SKM-1 treated with dmso at 0.1 percent for 144 hours (cell line): ENCODE data around the gene SNRPA.
A peak's percentile ranks its signal among the peaks of the same experiment; 100 is the strongest.

Experiments used
- DNase-seq: peaks from one replicate; lab custom pipeline; 2025; ENCODE audit not compliant: unreplicated experiment; lab: John Stamatoyannopoulos, UW

SNRPA gene

GRCh38 chr19:40750874-40751537 lies at the start of gene SNRPA:
TSS of gene SNRPA (plus strand) at chr19:40751203. CDS start at chr19:40751409, 206 bp downstream.
- DNase-seq = peak; percentile 94

GRCh38 chr19:40701758-40702157 lies 49.2 kb upstream of the SNRPA start:
- DNase-seq = no peak

GRCh38 chr19:40702337-40703012 lies 48.5 kb upstream of the SNRPA start:
- DNase-seq = no peak

GRCh38 chr19:40703029-40703755 lies 47.8 kb upstream of the SNRPA start:
- no peak for DNase-seq

- no peak for DNase-seq
These were observed 46.3 kb upstream of the SNRPA start for GRCh38 chr19:40704491-40705361.

GRCh38 chr19:40705362-40705651 lies 45.7 kb upstream of the SNRPA start:
- DNase-seq = no peak

- no peak for DNase-seq
These were observed 44.9 kb upstream of the SNRPA start for GRCh38 chr19:40705950-40706619.

GRCh38 chr19:40707615-40708014 lies 43.4 kb upstream of the SNRPA start:
- no peak for DNase-seq

- no peak for DNase-seq
These were observed 41.2 kb upstream of the SNRPA start for GRCh38 chr19:40709817-40710216.

- DNase-seq = no peak
These were observed 37.1 kb upstream of the SNRPA start for GRCh38 chr19:40713939-40714338.

GRCh38 chr19:40714441-40715299 lies 36.3 kb upstream of the SNRPA start:
- peak; percentile 83 for DNase-seq

- no peak for DNase-seq
These were observed 34.9 kb upstream of the SNRPA start for GRCh38 chr19:40716031-40716481.

GRCh38 chr19:40716482-40717324 lies 34.3 kb upstream of the SNRPA start, which contains the start of the genes COQ8B and ITPKC:
TSS of gene COQ8B (minus strand) at chr19:40716886. CDS start at chr19:40714632, 2,254 bp downstream.
TSS of gene ITPKC (plus strand) at chr19:40717112. CDS start at chr19:40717136, 24 bp downstream.
- DNase-seq = peak; percentile 88

GRCh38 chr19:40717325-40717879 lies 33.6 kb upstream of the SNRPA start:
- DNase-seq = no peak

- no peak for DNase-seq
These were observed 32.9 kb upstream of the SNRPA start for GRCh38 chr19:40717880-40718773.

- DNase-seq = no peak
These were observed 32.1 kb upstream of the SNRPA start for GRCh38 chr19:40718774-40719391.

GRCh38 chr19:40719414-40719894 lies 31.5 kb upstream of the SNRPA start:
- no peak for DNase-seq
